ENCODE data around the gene TRAF4. TPM values are rescaled to one million over a fixed set of nuclear protein-coding genes. Genes with fewer than 3 reads are reported as not detected.
A peak's percentile ranks its signal among the peaks of the same experiment; 100 is the strongest.
"Not testable (repeated sequence)": the region's sequence is repeated elsewhere in the genome, so short reads cannot be mapped to it uniquely, and the experiment has no call there.

The TRAF4 gene
- total and polyA plus RNA-seq, 4 donors, result 8.5 to 32.0 (median 23.9) TPM

- WGBS, result 79% methylated on average over 4 of the region's 4 CpGs
- Histone ChIP-seq H3K27me3 (ENCODE audit: control insufficient read depth in 4 of 4, insufficient read depth in 4 of 4, low read length in 3 of 4) (no peaks in the 10 kb centered on the region), H3K36me3 (ENCODE audit: control insufficient read depth in 4 of 4, insufficient read depth in 3 of 4, low read depth in 1 of 4, low read length in 3 of 4) (peaks cover 0 to 2% (median under 1%) of the 10 kb centered on the region in 4 donors), H3K9me3 (ENCODE audit: control insufficient read depth in 4 of 4, low read length in 3 of 4) (no peaks in the 10 kb centered on the region), H3K9ac (ENCODE audit: low read depth in 1 of 2, low read length in 2 of 2) (no peak overlapping the region), H3K4me3 (ENCODE audit: low read depth in 1 of 3, low read length in 3 of 3) (no peak overlapping the region), H3K27ac (ENCODE audit: low read depth in 1 of 2, low read length in 2 of 2) (no peak overlapping the region), H3K4me1 (ENCODE audit: control insufficient read depth in 4 of 4, insufficient read depth in 4 of 4, low read length in 3 of 4) (peaks cover 0 to 5% (median under 1%) of the 10 kb centered on the region in 4 donors)
- TF ChIP-seq HNF4A (conservative IDR thresholded peaks at IDR 0.05), result peak; percentile 21 to 47
- TF ChIP-seq RXRA (IDR thresholded peaks at IDR 0.05), result no peak
- no peak for DNase-seq (ENCODE audit: low spot score)
These were observed 44.3 kb downstream of the TRAF4 start for GRCh38 chr17:28788100-28788499.

- Histone ChIP-seq H3K4me3 (ENCODE audit: low read depth in 1 of 3, low read length in 3 of 3) (no peak overlapping the region), H3K9me3 (ENCODE audit: control insufficient read depth in 4 of 4, low read length in 3 of 4) (no peaks in the 10 kb centered on the region), H3K9ac (ENCODE audit: low read depth in 1 of 2, low read length in 2 of 2) (no peak overlapping the region), H3K27me3 (ENCODE audit: control insufficient read depth in 4 of 4, insufficient read depth in 4 of 4, low read length in 3 of 4) (no peaks in the 10 kb centered on the region), H3K4me1 (ENCODE audit: control insufficient read depth in 4 of 4, insufficient read depth in 4 of 4, low read length in 3 of 4) (peaks cover 0 to 3% (median under 1%) of the 10 kb centered on the region in 4 donors), H3K36me3 (ENCODE audit: control insufficient read depth in 4 of 4, insufficient read depth in 3 of 4, low read depth in 1 of 4, low read length in 3 of 4) (peaks cover 0 to 2% (median 0%) of the 10 kb centered on the region in 4 donors), H3K27ac (ENCODE audit: low read depth in 1 of 2, low read length in 2 of 2) (no peak overlapping the region)
- WGBS, result 83% methylated on average over 2 of the region's 2 CpGs
- no peak for DNase-seq (ENCODE audit: low spot score)
- TF ChIP-seq GABPA (IDR thresholded peaks at IDR 0.05 in 1 of 2, conservative IDR thresholded peaks at IDR 0.05 in 1 of 2) (no peak), TAF1 (conservative IDR thresholded peaks at IDR 0.05) (no peak), REST (IDR thresholded peaks at IDR 0.05) (no peak)
These were observed 49.3 kb downstream of the TRAF4 start for GRCh38 chr17:28792877-28793661.

- H3K4me1 ChIP-seq (ENCODE audit: control insufficient read depth in 4 of 4, insufficient read depth in 4 of 4, low read length in 3 of 4); DNase-seq (ENCODE audit: low spot score): not testable (repeated sequence)
- 98% methylated on average over 14 of the region's 14 CpGs for WGBS
These were observed 51.1 kb downstream of the TRAF4 start for GRCh38 chr17:28794846-28795441.

GRCh38 chr17:28796062-28796461 lies 52.3 kb downstream of the TRAF4 start:
- H3K4me3 ChIP-seq (ENCODE audit: low read depth in 1 of 3, low read length in 3 of 3), result no peak overlapping the region
- peaks cover 0 to 2% (median 0%) of the 10 kb centered on the region in 4 donors for H3K36me3 ChIP-seq (ENCODE audit: control insufficient read depth in 4 of 4, insufficient read depth in 3 of 4, low read depth in 1 of 4, low read length in 3 of 4)
- 90% methylated on average over 2 of the region's 2 CpGs for WGBS
- peaks cover 0 to 2% (median 0%) of the 10 kb centered on the region in 4 donors for H3K4me1 ChIP-seq (ENCODE audit: control insufficient read depth in 4 of 4, insufficient read depth in 4 of 4, low read length in 3 of 4)
- no peak overlapping the region for H3K9ac ChIP-seq (ENCODE audit: low read depth in 1 of 2, low read length in 2 of 2)
- DNase-seq (ENCODE audit: low spot score), result no peak
- no peak overlapping the region for H3K27ac ChIP-seq (ENCODE audit: low read depth in 1 of 2, low read length in 2 of 2)
- no peaks in the 10 kb centered on the region for H3K27me3 ChIP-seq (ENCODE audit: control insufficient read depth in 4 of 4, insufficient read depth in 4 of 4, low read length in 3 of 4)
- H3K9me3 ChIP-seq (ENCODE audit: control insufficient read depth in 4 of 4, low read length in 3 of 4), result no peaks in the 10 kb centered on the region
- TF ChIP-seq REST (IDR thresholded peaks at IDR 0.05) (no peak), TAF1 (conservative IDR thresholded peaks at IDR 0.05) (no peak), YY1 (IDR thresholded peaks at IDR 0.05) (no peak), RXRA (IDR thresholded peaks at IDR 0.05) (no peak), FOXA1 (IDR thresholded peaks at IDR 0.05) (no peak), GABPA (IDR thresholded peaks at IDR 0.05 in 1 of 2, conservative IDR thresholded peaks at IDR 0.05 in 1 of 2) (no peak), JUND (IDR thresholded peaks at IDR 0.05) (no peak), MAX (IDR thresholded peaks at IDR 0.05) (no peak), NR2F2 (IDR thresholded peaks at IDR 0.05) (no peak), ZBTB33 (IDR thresholded peaks at IDR 0.05) (no peak)

More at GRCh38 chr17:28794846-28795441, 51.1 kb downstream of the TRAF4 start:
- not testable (repeated sequence) for H3K4me3 ChIP-seq (ENCODE audit: low read depth in 1 of 3, low read length in 3 of 3); H3K27ac ChIP-seq (ENCODE audit: low read depth in 1 of 2, low read length in 2 of 2); H3K36me3 ChIP-seq (ENCODE audit: control insufficient read depth in 4 of 4, insufficient read depth in 3 of 4, low read depth in 1 of 4, low read length in 3 of 4); H3K9ac ChIP-seq (ENCODE audit: low read depth in 1 of 2, low read length in 2 of 2); H3K27me3 ChIP-seq (ENCODE audit: control insufficient read depth in 4 of 4, insufficient read depth in 4 of 4, low read length in 3 of 4); H3K9me3 ChIP-seq (ENCODE audit: control insufficient read depth in 4 of 4, low read length in 3 of 4)
